ENCODE measurements around the gene GTSE1. TPM values are rescaled to one million over a fixed set of nuclear protein-coding genes. Genes with fewer than 3 reads are reported as not detected.

The GTSE1 gene
- total and polyA plus RNA-seq, 2 donors (not counting 1 experiment from before 2014, with no cell fraction given) = 2.0 to 3.6 TPM

GRCh38 chr22:46354993-46355305 lies 58.3 kb downstream of the GTSE1 start:
- TF ChIP-seq EZH2 (IDR thresholded peaks at IDR 0.05; ENCODE audit: low read length, missing control alignments) = no peak
- TF ChIP-seq CTCF (conservative IDR thresholded peaks at IDR 0.05 in 1 of 2, IDR thresholded peaks at IDR 0.05 in 1 of 2; ENCODE audit: low read depth in 1 of 2, low read length in 2 of 2) = no peak
- Histone ChIP-seq H2AFZ (ENCODE audit: low read length) (no peak overlapping the region), H3K9ac (ENCODE audit: insufficient read depth, low read length) (no peak overlapping the region), H3K27ac (ENCODE audit: insufficient read depth, low read length) (no peak overlapping the region), H3K4me1 (ENCODE audit: control insufficient read depth, extremely low read depth, insufficient read depth, low read length) (no peaks in the 10 kb centered on the region), H3K4me3 (replicated peaks in 1 of 4; ENCODE audit: control extremely low read depth in 1 of 4, insufficient read depth in 1 of 4, low read depth in 3 of 4, low read length in 4 of 4) (no peak overlapping the region), H3K27me3 (ENCODE audit: control insufficient read depth, insufficient read depth, low read length) (no peaks in the 10 kb centered on the region), H3K36me3 (ENCODE audit: control insufficient read depth, insufficient read depth, low read length) (peaks cover 26% of the 10 kb centered on the region), H3K9me3 (ENCODE audit: control insufficient read depth, insufficient read depth, low read depth, low read length) (no peaks in the 10 kb centered on the region), H4K20me1 (ENCODE audit: control insufficient read depth, extremely low read depth, insufficient read depth, low read length) (no peaks in the 10 kb centered on the region), H3K79me2 (ENCODE audit: control insufficient read depth, insufficient read depth, low read length) (no peaks in the 10 kb centered on the region), H3K4me2 (ENCODE audit: extremely low read depth, insufficient read depth, low read length) (no peak overlapping the region)
- DNase-seq (ENCODE audit: low read depth in 2 of 2) = no peak

DNA sequence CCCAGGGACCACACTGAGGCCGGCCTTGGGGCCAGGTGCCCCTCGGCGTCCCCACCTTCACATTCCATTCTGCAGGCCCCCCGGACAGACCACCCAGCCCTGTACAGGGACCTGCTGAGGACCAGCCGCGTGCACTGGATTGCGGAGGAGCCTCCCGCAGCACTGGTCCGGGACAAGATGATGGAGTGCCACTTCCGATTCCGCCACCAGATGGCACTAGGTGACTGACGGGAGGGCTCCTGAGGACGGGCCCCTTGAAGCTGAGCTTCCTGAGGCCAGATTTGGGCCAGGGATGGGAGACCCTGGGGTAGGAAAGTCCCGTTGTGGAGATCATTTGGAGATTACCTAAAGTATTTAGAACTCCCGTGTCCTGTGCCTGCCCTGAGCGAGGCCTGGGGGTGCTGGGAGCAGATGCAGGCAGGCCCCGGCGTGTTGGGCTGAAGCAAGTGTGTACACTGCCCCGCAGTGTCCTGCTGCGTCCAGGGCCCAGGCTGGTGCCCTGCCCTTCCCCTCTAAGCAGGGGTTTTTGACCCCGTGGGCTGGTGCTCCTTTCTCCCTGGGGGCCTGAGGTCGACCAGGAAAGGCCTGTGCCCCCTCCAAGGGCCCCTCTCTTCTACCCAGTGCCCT lies 58.8 kb downstream of the GTSE1 start:
- no peaks in the 10 kb centered on the region for H3K9me3 ChIP-seq (ENCODE audit: control insufficient read depth, insufficient read depth, low read depth, low read length)
- DNase-seq (ENCODE audit: low read depth in 2 of 2) = peak; percentile 42 to 48
- H3K27ac ChIP-seq (ENCODE audit: insufficient read depth, low read length) = no peak overlapping the region
- H3K4me2 ChIP-seq (ENCODE audit: extremely low read depth, insufficient read depth, low read length) = no peak overlapping the region
- peaks cover 24% of the 10 kb centered on the region for H3K36me3 ChIP-seq (ENCODE audit: control insufficient read depth, insufficient read depth, low read length)
- H2AFZ ChIP-seq (ENCODE audit: low read length) = no peak overlapping the region
- H3K4me1 ChIP-seq (ENCODE audit: control insufficient read depth, extremely low read depth, insufficient read depth, low read length) = no peaks in the 10 kb centered on the region
- no peaks in the 10 kb centered on the region for H3K27me3 ChIP-seq (ENCODE audit: control insufficient read depth, insufficient read depth, low read length)
- H3K4me3 ChIP-seq (replicated peaks in 1 of 4; ENCODE audit: control extremely low read depth in 1 of 4, insufficient read depth in 1 of 4, low read depth in 3 of 4, low read length in 4 of 4) = no peak overlapping the region
- TF ChIP-seq CTCF (conservative IDR thresholded peaks at IDR 0.05 in 1 of 2, IDR thresholded peaks at IDR 0.05 in 1 of 2; ENCODE audit: low read depth in 1 of 2, low read length in 2 of 2) (peak; percentile 55 to 74), EZH2 (IDR thresholded peaks at IDR 0.05; ENCODE audit: low read length, missing control alignments) (no peak)
- H3K9ac ChIP-seq (ENCODE audit: insufficient read depth, low read length) = no peak overlapping the region
- H4K20me1 ChIP-seq (ENCODE audit: control insufficient read depth, extremely low read depth, insufficient read depth, low read length) = no peaks in the 10 kb centered on the region
- H3K79me2 ChIP-seq (ENCODE audit: control insufficient read depth, insufficient read depth, low read length) = no peaks in the 10 kb centered on the region

GRCh38 chr22:46355996-46356471 lies 59.4 kb downstream of the GTSE1 start:
- no peak for TF ChIP-seq CTCF (conservative IDR thresholded peaks at IDR 0.05 in 1 of 2, IDR thresholded peaks at IDR 0.05 in 1 of 2; ENCODE audit: low read depth in 1 of 2, low read length in 2 of 2)
- TF ChIP-seq EZH2 (IDR thresholded peaks at IDR 0.05; ENCODE audit: low read length, missing control alignments) = no peak
- no peak for DNase-seq (ENCODE audit: low read depth in 2 of 2)
- Histone ChIP-seq H3K4me1 (ENCODE audit: control insufficient read depth, extremely low read depth, insufficient read depth, low read length) (no peaks in the 10 kb centered on the region), H3K4me2 (ENCODE audit: extremely low read depth, insufficient read depth, low read length) (no peak overlapping the region), H3K4me3 (replicated peaks in 1 of 4; ENCODE audit: control extremely low read depth in 1 of 4, insufficient read depth in 1 of 4, low read depth in 3 of 4, low read length in 4 of 4) (no peak overlapping the region), H3K9ac (ENCODE audit: insufficient read depth, low read length) (no peak overlapping the region), H3K27ac (ENCODE audit: insufficient read depth, low read length) (no peak overlapping the region), H2AFZ (ENCODE audit: low read length) (no peak overlapping the region), H4K20me1 (ENCODE audit: control insufficient read depth, extremely low read depth, insufficient read depth, low read length) (no peaks in the 10 kb centered on the region), H3K36me3 (ENCODE audit: control insufficient read depth, insufficient read depth, low read length) (peaks cover 21% of the 10 kb centered on the region), H3K9me3 (ENCODE audit: control insufficient read depth, insufficient read depth, low read depth, low read length) (no peaks in the 10 kb centered on the region), H3K27me3 (ENCODE audit: control insufficient read depth, insufficient read depth, low read length) (no peaks in the 10 kb centered on the region), H3K79me2 (ENCODE audit: control insufficient read depth, insufficient read depth, low read length) (no peaks in the 10 kb centered on the region)

Data from fibroblast of lung (primary cell).